ENCODE data around the gene ULBP3.

GRCh38 chr6:150032598-150032997 lies 36.3 kb downstream of the ULBP3 start:
- TF ChIP-seq CTCF (conservative IDR thresholded peaks at IDR 0.05) = no peak
- no peak for TF ChIP-seq ZFX (IDR thresholded peaks at IDR 0.05)
